Stomach (tissue), 9 donors: ENCODE data around the gene OPCML. TPM values are rescaled to one million over a fixed set of nuclear protein-coding genes. Genes with fewer than 3 reads are reported as not detected.

Experiments
- DNase-seq, 2 donors: peaks; one replicate each; pipeline versions ENCODE4 v3.0.0 to v3.0.0-alpha.2; 2013 to 2019
- H3K27ac ChIP-seq, 5 donors: fragments of 200-600 bp in 4 of 5; sonication (generic) in 4 of 5; one replicate each; pipeline ENCODE4 v1.5.1; 2013 to 2019; ENCODE audit warnings: mild to moderate bottlenecking in 1 of 5, moderate library complexity in 1 of 5
- H3K27me3 ChIP-seq, 3 donors: fragments of 200-600 bp; sonication (generic); one replicate each; pipeline ENCODE4 v1.5.1; 2017 to 2019; ENCODE audit warnings: mixed run types in 1 of 3
- H3K36me3 ChIP-seq, 4 donors: fragments of 200-600 bp; sonication (generic); 1 replicate in 3 of 4; 2 replicates in 1 of 4; pipeline ENCODE4 v1.5.1; 2016 to 2019
- H3K4me1 ChIP-seq, 4 donors: fragments of 200-600 bp; sonication (generic); one replicate each; pipeline ENCODE4 v1.5.1; 2016 to 2019
- H3K4me3 ChIP-seq, 4 donors: fragments of 200-600 bp; sonication (generic) in 3 of 4; one replicate each; pipeline ENCODE4 v1.5.1; 2016 to 2019; ENCODE audit warnings: mild to moderate bottlenecking in 1 of 4
- H3K9me3 ChIP-seq, 4 donors: fragments of 200-600 bp; sonication (generic); one replicate each; pipeline ENCODE4 v1.5.1; 2016 to 2019
- EP300 ChIP-seq: sonication (generic); formaldehyde crosslinking; IDR thresholded peaks from one replicate; pipeline ENCODE4 v1.6.1; 2017; ENCODE audit warnings: antibody characterized with exemption
- POLR2A ChIP-seq, 4 donors: fragments of 450-650 bp; IDR thresholded peaks; one replicate each; pipeline ENCODE4 v1.6.1; 2016; ENCODE audit warnings: antibody characterized with exemption in 4 of 4, control low read depth in 2 of 4, mild to moderate bottlenecking in 1 of 4, moderate library complexity in 1 of 4
- POLR2AphosphoS5 ChIP-seq, 3 donors: sonication (generic); formaldehyde crosslinking; IDR thresholded peaks; one replicate each; pipeline ENCODE4 v1.6.1; 2016; ENCODE audit warnings: antibody characterized with exemption in 3 of 3
- WGBS, 5 donors: extraction: QIAGEN DNeasy Blood & Tissue Kit in 3 of 5; methylation state at CpG; one replicate each; pipeline versions ENCODE4 v1.1.5 to v1.1.7; 2013 to 2018; 5-methylcytosine and 5-hydroxymethylcytosine counted together
- intact Hi-C: fragments of 100-400 bp; cut with DNase I; formaldehyde crosslinking; loops from one replicate; pipeline ENCODE4 v1.15.1; 2023; ENCODE audit warnings: low total_unique reads
- polyA plus RNA-seq, 3 donors: library from polyadenylated mRNA; stranded (reverse); fragments of 200-250 nt; gene quantifications; one replicate each; pipeline ENCODE4 v1.2.3, GENCODE V29; 2013
- total RNA-seq, 5 donors: library from RNA; depleted of rRNA; stranded (reverse); fragments of >200 nt; gene quantifications; one replicate each; pipeline versions ENCODE4 v1.1.0 to v1.2.3, GENCODE V29; 2014 to 2016
- TF ChIP-seq, protein P1 (sequence below), 7 experiments: fragments of 450-650 bp in 4 of 7; fragments of 200-600 bp in 3 of 7; sonication (generic) in 3 of 7; IDR thresholded peaks; one replicate each; pipeline ENCODE4 v1.5.1; 2016 to 2019; ENCODE audit warnings: antibody characterized with exemption in 7 of 7, control low read depth in 2 of 7, mild to moderate bottlenecking in 1 of 7
- donor health status: healthy with polysubstance abuse.
- donor health status: Bipolar disorder and iron deficiency.
- donor health status: healthy.

OPCML gene
- total and polyA plus RNA-seq, 8 donors = 0.03 to 0.92 (median 0.55) TPM; not detected in 3

DNA sequence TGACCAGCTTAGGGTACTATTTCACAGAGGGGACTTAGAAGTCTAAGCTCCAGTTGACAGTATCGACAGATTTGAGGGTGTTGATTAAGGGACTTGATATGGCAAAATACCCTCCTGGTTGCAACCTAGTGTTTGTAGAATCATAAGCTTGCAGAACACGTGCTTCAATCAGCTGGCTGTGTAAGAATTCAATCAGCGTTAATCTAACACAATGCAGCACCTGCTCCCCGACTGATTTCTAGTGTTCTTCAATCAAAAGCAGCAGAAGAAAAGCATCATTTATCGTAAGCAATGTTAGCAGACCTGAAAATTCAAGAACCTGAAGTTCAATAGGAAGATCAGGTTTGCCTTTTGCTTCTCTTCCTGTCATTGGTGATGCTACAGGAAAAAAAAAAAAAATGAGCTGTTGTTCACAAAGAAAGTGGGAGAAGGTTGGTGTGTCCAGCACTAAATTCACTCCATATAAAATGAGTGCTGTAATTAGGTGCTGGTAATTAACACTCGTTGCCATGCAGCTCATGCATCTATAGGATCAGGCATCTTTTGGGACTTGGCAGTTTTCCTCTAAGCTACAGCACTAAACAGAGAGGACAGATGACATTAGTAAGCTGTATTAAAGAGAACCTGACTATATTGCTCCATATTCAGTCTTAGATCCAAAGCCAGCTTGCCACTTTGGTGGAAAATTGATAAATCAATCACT, 840.3 kb downstream of the OPCML start:
- WGBS, 5 donors = 48 to 70% (median 67%) methylated on average over 6 of the region's 6 CpGs
- H3K9me3 ChIP-seq = no peaks in the 10 kb centered on the region
- DNase-seq = no peak
- no peaks in the 10 kb centered on the region for H3K27me3 ChIP-seq
- no peak overlapping the region for H3K4me3 ChIP-seq
- TF ChIP-seq POLR2A (IDR thresholded peaks at IDR 0.05) = no peak
- TF ChIP-seq, protein P1, sequence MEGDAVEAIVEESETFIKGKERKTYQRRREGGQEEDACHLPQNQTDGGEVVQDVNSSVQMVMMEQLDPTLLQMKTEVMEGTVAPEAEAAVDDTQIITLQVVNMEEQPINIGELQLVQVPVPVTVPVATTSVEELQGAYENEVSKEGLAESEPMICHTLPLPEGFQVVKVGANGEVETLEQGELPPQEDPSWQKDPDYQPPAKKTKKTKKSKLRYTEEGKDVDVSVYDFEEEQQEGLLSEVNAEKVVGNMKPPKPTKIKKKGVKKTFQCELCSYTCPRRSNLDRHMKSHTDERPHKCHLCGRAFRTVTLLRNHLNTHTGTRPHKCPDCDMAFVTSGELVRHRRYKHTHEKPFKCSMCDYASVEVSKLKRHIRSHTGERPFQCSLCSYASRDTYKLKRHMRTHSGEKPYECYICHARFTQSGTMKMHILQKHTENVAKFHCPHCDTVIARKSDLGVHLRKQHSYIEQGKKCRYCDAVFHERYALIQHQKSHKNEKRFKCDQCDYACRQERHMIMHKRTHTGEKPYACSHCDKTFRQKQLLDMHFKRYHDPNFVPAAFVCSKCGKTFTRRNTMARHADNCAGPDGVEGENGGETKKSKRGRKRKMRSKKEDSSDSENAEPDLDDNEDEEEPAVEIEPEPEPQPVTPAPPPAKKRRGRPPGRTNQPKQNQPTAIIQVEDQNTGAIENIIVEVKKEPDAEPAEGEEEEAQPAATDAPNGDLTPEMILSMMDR (IDR thresholded peaks at IDR 0.05) = no peak
- no peak for TF ChIP-seq POLR2AphosphoS5 (IDR thresholded peaks at IDR 0.05)
- no peak for TF ChIP-seq EP300
- H3K4me1 ChIP-seq = peaks cover 0 to 18% (median 9%) of the 10 kb centered on the region in 4 donors
- no peaks in the 10 kb centered on the region for H3K36me3 ChIP-seq
- intact Hi-C loops = no loop called here
- no peak overlapping the region for H3K27ac ChIP-seq

DNA sequence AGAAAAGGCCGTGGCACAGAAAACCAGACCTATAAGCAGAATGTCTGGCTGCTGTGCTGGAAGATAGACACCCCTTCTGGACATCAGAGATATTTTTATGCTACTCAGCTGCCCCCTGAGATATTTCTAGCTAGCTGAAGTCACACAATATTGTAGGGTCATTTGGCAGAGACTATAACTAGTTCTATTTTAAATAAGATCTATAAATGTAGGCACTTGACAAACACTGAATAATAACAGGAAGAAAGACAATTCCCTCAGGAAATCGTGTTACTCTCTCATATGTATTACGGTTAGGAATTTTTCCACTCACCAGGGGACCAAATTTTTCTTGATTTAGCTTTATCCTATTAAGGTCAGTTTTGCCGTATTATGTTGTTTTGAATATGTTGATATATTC, 845.4 kb downstream of the OPCML start:
- H3K27ac ChIP-seq = no peak overlapping the region
- intact Hi-C loops = no loop called here
- peaks cover 0 to under 1% (median 0%) of the 10 kb centered on the region in 4 donors for H3K4me1 ChIP-seq
- no peaks in the 10 kb centered on the region for H3K27me3 ChIP-seq
- H3K4me3 ChIP-seq = no peak overlapping the region
- no peak for DNase-seq
- no peaks in the 10 kb centered on the region for H3K36me3 ChIP-seq
- H3K9me3 ChIP-seq = no peaks in the 10 kb centered on the region
- 66 to 83% (median 72%) methylated on average over 4 of the region's 4 CpGs for WGBS, 5 donors
- TF ChIP-seq POLR2A (IDR thresholded peaks at IDR 0.05) = no peak
- TF ChIP-seq POLR2AphosphoS5 (IDR thresholded peaks at IDR 0.05) = no peak

- Histone ChIP-seq H3K4me3 (no peak overlapping the region), H3K27me3 (no peaks in the 10 kb centered on the region), H3K27ac (no peak overlapping the region), H3K9me3 (peaks cover 0 to 5% (median 0%) of the 10 kb centered on the region in 4 donors), H3K36me3 (no peaks in the 10 kb centered on the region), H3K4me1 (no peaks in the 10 kb centered on the region)
- TF ChIP-seq EP300 (no peak), POLR2AphosphoS5 (IDR thresholded peaks at IDR 0.05) (no peak), POLR2A (IDR thresholded peaks at IDR 0.05) (no peak)
- TF ChIP-seq, protein P1 (IDR thresholded peaks at IDR 0.05) = no peak
- WGBS, 5 donors = 54 to 74% (median 55%) methylated on average over 3 of the region's 3 CpGs
- DNase-seq = no peak
- intact Hi-C loops = no loop called here
These were observed 847.1 kb downstream of the OPCML start for GRCh38 chr11:132685174-132685611.

DNA sequence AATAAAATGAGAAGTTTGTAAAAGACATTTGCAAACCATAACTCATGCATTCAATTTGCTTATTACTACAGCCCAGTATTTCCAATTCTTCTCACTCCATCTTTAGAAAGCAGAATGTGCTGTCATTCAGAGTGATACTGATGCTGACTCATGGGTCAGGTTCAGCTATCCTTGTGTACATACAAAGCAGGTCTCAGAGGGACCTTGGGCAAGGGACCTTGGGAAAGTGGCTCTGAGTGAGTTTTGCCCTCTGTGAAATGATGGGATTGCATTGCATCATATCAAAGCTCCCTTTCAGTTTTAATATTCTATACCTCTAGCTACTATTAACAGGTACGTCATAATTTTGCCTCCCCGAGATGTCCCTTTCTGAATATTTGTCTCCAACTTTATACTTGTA, 848.7 kb downstream of the OPCML start:
- no peaks in the 10 kb centered on the region for H3K4me1 ChIP-seq
- whole genome bisulfite sequencing, 5 donors = 82 to 98% (median 88%) methylated on average over 2 of the region's 2 CpGs
- no peaks in the 10 kb centered on the region for H3K27me3 ChIP-seq
- no peak for DNase-seq
- TF ChIP-seq POLR2A (IDR thresholded peaks at IDR 0.05) = no peak
- no peak for TF ChIP-seq POLR2AphosphoS5 (IDR thresholded peaks at IDR 0.05)
- TF ChIP-seq, protein P1 (IDR thresholded peaks at IDR 0.05) = no peak
- no peak for TF ChIP-seq EP300
- no peak overlapping the region for H3K4me3 ChIP-seq
- H3K9me3 ChIP-seq = peaks cover 0 to 5% (median 0%) of the 10 kb centered on the region in 4 donors
- H3K27ac ChIP-seq = no peak overlapping the region
- intact Hi-C loops = no loop called here
- H3K36me3 ChIP-seq = no peaks in the 10 kb centered on the region

- H3K9me3 ChIP-seq = peaks cover 0 to 5% (median 0%) of the 10 kb centered on the region in 4 donors
- no peak for TF ChIP-seq EP300
- TF ChIP-seq POLR2A (IDR thresholded peaks at IDR 0.05) = no peak
- TF ChIP-seq, protein P1 (IDR thresholded peaks at IDR 0.05) = no peak
- no peak for TF ChIP-seq POLR2AphosphoS5 (IDR thresholded peaks at IDR 0.05)
- no peak overlapping the region for H3K4me3 ChIP-seq
- 69 to 87% (median 82%) methylated on average over 6 to 7 of the region's 7 CpGs for WGBS, 5 donors
- DNase-seq = no peak
- no peak overlapping the region for H3K27ac ChIP-seq
- intact Hi-C loops = no loop called here
- no peaks in the 10 kb centered on the region for H3K27me3 ChIP-seq
- no peaks in the 10 kb centered on the region for H3K4me1 ChIP-seq
- H3K36me3 ChIP-seq = no peaks in the 10 kb centered on the region
These were observed 850.3 kb downstream of the OPCML start for GRCh38 chr11:132681971-132682370.
